DOHH2 (cell line): Measurements from ENCODE around the gene SLIT1.

Experiments
- H3F3A ChIP-seq: fragments of 200-600 bp; sonication (generic), shearing (Covaris generic); 2 replicates; pipeline ENCODE4 v1.6.0; 2016; ENCODE audit warnings: antibody characterized with exemption, mild to moderate bottlenecking; ENCODE audit not compliant: control insufficient read depth, insufficient read depth
- H3K27ac ChIP-seq: fragments of 200-600 bp; sonication (generic); 2 replicates; pipeline ENCODE4 v1.5.1; 2014; ENCODE audit warnings: low read depth, mild to moderate bottlenecking, low read length, moderate library complexity
- H3K27me3 ChIP-seq: fragments of 200-600 bp; sonication (generic); 2 replicates; pipeline ENCODE4 v1.6.1; 2014; ENCODE audit warnings: mild to moderate bottlenecking, low read length, mixed read lengths; ENCODE audit not compliant: control insufficient read depth
- H3K36me3 ChIP-seq: fragments of 200-600 bp; sonication (generic); 2 replicates; pipeline ENCODE4 v1.6.1; 2014; ENCODE audit warnings: mild to moderate bottlenecking, low read length, moderate library complexity, mixed read lengths; ENCODE audit not compliant: control insufficient read depth
- H3K4me1 ChIP-seq: fragments of 200-600 bp; sonication (generic); 2 replicates; pipeline ENCODE4 v1.6.1; 2014; ENCODE audit warnings: mild to moderate bottlenecking, low read length, mixed read lengths; ENCODE audit not compliant: control insufficient read depth
- H3K4me2 ChIP-seq: fragments of 200-600 bp; sonication (generic); 2 replicates; pipeline ENCODE4 v1.6.0; 2014; ENCODE audit warnings: mild to moderate bottlenecking, low read length, moderate library complexity
- H3K4me3 ChIP-seq: fragments of 200-600 bp; sonication (generic); 2 replicates; pipeline ENCODE4 v1.5.1; 2014; ENCODE audit warnings: mild to moderate bottlenecking, low read length, mixed read lengths
- H3K79me2 ChIP-seq: fragments of 200-600 bp; sonication (generic); 2 replicates; pipeline ENCODE4 v1.6.1; 2014; ENCODE audit warnings: mild to moderate bottlenecking, low read length, mixed read lengths; ENCODE audit not compliant: control insufficient read depth
- H3K9me2 ChIP-seq: fragments of 200-600 bp; sonication (generic); replicated peaks from 2 replicates; pipeline ENCODE4 v1.6.1; 2014; ENCODE audit warnings: mild to moderate bottlenecking, low read length, mixed read lengths; ENCODE audit not compliant: control insufficient read depth
- H3K9me3 ChIP-seq: fragments of 200-600 bp; sonication (generic); 2 replicates; pipeline ENCODE4 v1.6.1; 2014; ENCODE audit warnings: antibody characterized with exemption, low read length, mixed read lengths; ENCODE audit not compliant: control insufficient read depth, insufficient read depth
- H4K20me1 ChIP-seq: fragments of 200-600 bp; sonication (generic); 2 replicates; pipeline ENCODE4 v1.6.0; 2014; ENCODE audit warnings: low read depth, mild to moderate bottlenecking, antibody characterized with exemption, low read length, moderate library complexity; ENCODE audit not compliant: control insufficient read depth, insufficient read depth
- CTCF ChIP-seq: fragments of 200-600 bp; sonication (generic); IDR thresholded peaks from one replicate; pipeline ENCODE4 v1.5.1; 2014; ENCODE audit warnings: antibody characterized with exemption, mild to moderate bottlenecking, low read depth, low read length; ENCODE audit not compliant: poor library complexity, severe bottlenecking
- EZH2phosphoT487 ChIP-seq: fragments of 200-600 bp; sonication (generic); IDR thresholded peaks from 2 replicates; pipeline ENCODE4 v1.6.1; 2017; ENCODE audit warnings: borderline replicate concordance, mild to moderate bottlenecking, antibody characterized with exemption, low read length, moderate library complexity, mixed read lengths

The SLIT1 gene

GRCh38 chr10:96960872-96961271 is 224.9 kb downstream of the SLIT1 start:
- no peak overlapping the region for H3K27ac ChIP-seq

GRCh38 chr10:96959733-96960132 is 226.0 kb downstream of the SLIT1 start:
- H3K4me2 ChIP-seq: no peak overlapping the region
- no peak overlapping the region for H3K27ac ChIP-seq
- H3K36me3 ChIP-seq: peaks cover 35% of the 10 kb centered on the region
- no peaks in the 10 kb centered on the region for H3K9me3 ChIP-seq
- no peak for TF ChIP-seq EZH2phosphoT487
- TF ChIP-seq CTCF: no peak
- no peaks in the 10 kb centered on the region for H3K27me3 ChIP-seq
- H3K4me1 ChIP-seq: no peaks in the 10 kb centered on the region
- H3F3A ChIP-seq: no peaks in the 10 kb centered on the region
- no peaks in the 10 kb centered on the region for H3K9me2 ChIP-seq
- no peak overlapping the region for H3K4me3 ChIP-seq
- no peaks in the 10 kb centered on the region for H3K79me2 ChIP-seq
- H4K20me1 ChIP-seq: no peaks in the 10 kb centered on the region

More at GRCh38 chr10:96960872-96961271, 224.9 kb downstream of the SLIT1 start:
- Histone ChIP-seq H3K36me3 (peaks cover 23% of the 10 kb centered on the region), H3K4me2 (no peak overlapping the region), H3K9me3 (no peaks in the 10 kb centered on the region), H3K4me3 (no peak overlapping the region), H3K27me3 (no peaks in the 10 kb centered on the region), H3K4me1 (no peaks in the 10 kb centered on the region), H4K20me1 (no peaks in the 10 kb centered on the region), H3K9me2 (no peaks in the 10 kb centered on the region), H3F3A (no peaks in the 10 kb centered on the region), H3K79me2 (no peaks in the 10 kb centered on the region)
- TF ChIP-seq EZH2phosphoT487 (no peak), CTCF (no peak)

- Histone ChIP-seq H3K9me3 (no peaks in the 10 kb centered on the region), H3K79me2 (no peaks in the 10 kb centered on the region), H3K36me3 (peaks cover 49% of the 10 kb centered on the region), H4K20me1 (no peaks in the 10 kb centered on the region), H3F3A (no peaks in the 10 kb centered on the region), H3K27ac (no peak overlapping the region), H3K4me2 (no peak overlapping the region), H3K4me1 (no peaks in the 10 kb centered on the region), H3K27me3 (no peaks in the 10 kb centered on the region), H3K9me2 (no peaks in the 10 kb centered on the region), H3K4me3 (no peak overlapping the region)
- TF ChIP-seq CTCF (no peak), EZH2phosphoT487 (no peak)
These were observed 227.7 kb downstream of the SLIT1 start for GRCh38 chr10:96958071-96958470.

- Histone ChIP-seq H3K79me2 (no peaks in the 10 kb centered on the region), H3K9me3 (no peaks in the 10 kb centered on the region), H3K4me1 (no peaks in the 10 kb centered on the region), H3K4me3 (no peak overlapping the region), H4K20me1 (no peaks in the 10 kb centered on the region), H3K27ac (no peak overlapping the region), H3K27me3 (no peaks in the 10 kb centered on the region), H3K4me2 (no peak overlapping the region), H3F3A (no peaks in the 10 kb centered on the region), H3K36me3 (peaks cover 65% of the 10 kb centered on the region), H3K9me2 (no peaks in the 10 kb centered on the region)
- TF ChIP-seq EZH2phosphoT487 (no peak), CTCF (no peak)
These were observed 230.0 kb downstream of the SLIT1 start for GRCh38 chr10:96955794-96956193.
